Measurements from ENCODE around the gene KIF1B.

- no peak for TF ChIP-seq CTCF (conservative IDR thresholded peaks at IDR 0.05; ENCODE audit: low read depth, low read length)
- no peak for TF ChIP-seq EZH2 (IDR thresholded peaks at IDR 0.05; ENCODE audit: borderline replicate concordance, low read depth, low read length, poor library complexity, severe bottlenecking)
Observed at GRCh38 chr1:10347109-10347508, 136.7 kb downstream of the KIF1B start.
